OCI-LY1 (cell line): ENCODE measurements around the gene PCDHA5.

Source experiments
- CTCF ChIP-seq: fragments of 200-600 bp; sonication (generic), shearing (Covaris generic); IDR thresholded peaks from 2 replicates; pipeline ENCODE4 v1.5.1; 2017; ENCODE audit warnings: mild to moderate bottlenecking, antibody characterized with exemption, low read length, moderate library complexity, mixed read lengths
- EZH2 ChIP-seq: fragments of 200-600 bp; sonication (generic), shearing (Covaris generic); IDR thresholded peaks from 2 replicates; pipeline ENCODE4 v1.8.0; 2017; ENCODE audit warnings: borderline replicate concordance, mixed run types, mild to moderate bottlenecking, antibody characterized with exemption, low read length, moderate library complexity, mixed read lengths

GRCh38 chr5:140842798-140843733 lies 21.7 kb downstream of the PCDHA5 start:
- TF ChIP-seq CTCF: no peak
- TF ChIP-seq EZH2: no peak
